ENCODE measurements around the gene DHRS13.
A peak's percentile ranks its signal among the peaks of the same experiment; 100 is the strongest.
"Not testable (repeated sequence)": the region's sequence is repeated elsewhere in the genome, so short reads cannot be mapped to it uniquely, and the experiment has no call there.

Gene DHRS13

GRCh38 chr17:28882154-28882895 lies 20.6 kb downstream of the DHRS13 start:
- no peak for DNase-seq (ENCODE audit: low spot score)

- DNase-seq (ENCODE audit: low spot score): no peak
Observed at GRCh38 chr17:28881533-28882056, 21.3 kb downstream of the DHRS13 start.

- DNase-seq (ENCODE audit: low spot score): no peak
Observed at GRCh38 chr17:28880572-28880945, 22.3 kb downstream of the DHRS13 start.

GRCh38 chr17:28879886-28880571 lies 22.9 kb downstream of the DHRS13 start:
- no peak for DNase-seq (ENCODE audit: low spot score)

GRCh38 chr17:28878981-28879380 lies 23.9 kb downstream of the DHRS13 start:
- no peak for DNase-seq (ENCODE audit: low spot score)

- no peak for DNase-seq (ENCODE audit: low spot score)
Observed at GRCh38 chr17:28878158-28878910, 24.5 kb downstream of the DHRS13 start.

GRCh38 chr17:28877150-28877711 lies 25.6 kb downstream of the DHRS13 start:
- DNase-seq (ENCODE audit: low spot score): not testable (repeated sequence)

GRCh38 chr17:28875848-28876550 lies 26.9 kb downstream of the DHRS13 start:
- DNase-seq (ENCODE audit: low spot score): no peak

- no peak for DNase-seq (ENCODE audit: low spot score)
Observed at GRCh38 chr17:28874750-28875149, 28.1 kb downstream of the DHRS13 start.

- no peak for DNase-seq (ENCODE audit: low spot score)
Observed at GRCh38 chr17:28873839-28874238, 29.0 kb downstream of the DHRS13 start.

GRCh38 chr17:28871056-28871579 lies 31.8 kb downstream of the DHRS13 start:
- DNase-seq (ENCODE audit: low spot score): peak; percentile 40

- DNase-seq (ENCODE audit: low spot score): no peak
Observed at GRCh38 chr17:28867276-28867675, 35.6 kb downstream of the DHRS13 start.

- no peak for DNase-seq (ENCODE audit: low spot score)
Observed at GRCh38 chr17:28865946-28866752, 36.7 kb downstream of the DHRS13 start.

- no peak for DNase-seq (ENCODE audit: low spot score)
Observed at GRCh38 chr17:28864991-28865849, 37.7 kb downstream of the DHRS13 start.

GRCh38 chr17:28863953-28864352 lies 38.9 kb downstream of the DHRS13 start:
- no peak for DNase-seq (ENCODE audit: low spot score)

GRCh38 chr17:28862561-28862960 lies 40.3 kb downstream of the DHRS13 start:
- DNase-seq (ENCODE audit: low spot score): no peak

- DNase-seq (ENCODE audit: low spot score): no peak
Observed at GRCh38 chr17:28861393-28862203, 41.3 kb downstream of the DHRS13 start.

GRCh38 chr17:28860363-28860808 lies 42.5 kb downstream of the DHRS13 start:
- DNase-seq (ENCODE audit: low spot score): no peak

Data from CD4-positive, alpha-beta T cell treated with Interleukin-2 at 100 ng/mL for 4 hours (primary cell).